Fibroblast of lung (primary cell): Measurements from ENCODE around the gene LARP4B. TPM values are rescaled to one million over a fixed set of nuclear protein-coding genes. Genes with fewer than 3 reads are reported as not detected.

Experiments
- DNase-seq, 2 donors: peaks; one replicate each; pipeline versions ENCODE4 v3.0.0 to v3.0.0-alpha.2; 2010; ENCODE audit warnings: low read depth in 2 of 2
- H2AFZ ChIP-seq: 2 replicates; pipeline ENCODE4 v1.5.1; 2012; ENCODE audit warnings: low read length, control low read depth, inconsistent platforms
- H3K27ac ChIP-seq: 2 replicates; pipeline ENCODE4 v1.5.1; 2011; ENCODE audit warnings: low read length, control low read depth; ENCODE audit not compliant: insufficient read depth
- H3K27me3 ChIP-seq: 2 replicates; pipeline ENCODE4 v1.5.1; 2011; ENCODE audit warnings: mild to moderate bottlenecking, low read length; ENCODE audit not compliant: control insufficient read depth, insufficient read depth
- H3K36me3 ChIP-seq: 2 replicates; pipeline ENCODE4 v1.5.1; 2011; ENCODE audit warnings: low read length; ENCODE audit not compliant: control insufficient read depth, insufficient read depth
- H3K4me1 ChIP-seq: 2 replicates; pipeline ENCODE4 v1.5.1; 2011; ENCODE audit warnings: low read length; ENCODE audit not compliant: control insufficient read depth, insufficient read depth; ENCODE audit errors: extremely low read depth
- H3K4me2 ChIP-seq: 2 replicates; pipeline ENCODE4 v1.5.1; 2011; ENCODE audit warnings: low read length, control low read depth; ENCODE audit not compliant: insufficient read depth; ENCODE audit errors: extremely low read depth
- H3K4me3 ChIP-seq, 4 experiments: fragments of 200-600 bp in 1 of 4; sonication (generic) in 1 of 4; replicated peaks in 1 of 4; 2 replicates each; pipeline ENCODE4 v1.5.1; 2011 to 2016; ENCODE audit warnings: low read length in 4 of 4, low read depth in 3 of 4, mild to moderate bottlenecking in 3 of 4, control low read depth in 2 of 4, inconsistent platforms in 1 of 4, mixed read lengths in 1 of 4; ENCODE audit not compliant: insufficient read depth in 1 of 4; ENCODE audit errors: control extremely low read depth in 1 of 4
- H3K79me2 ChIP-seq: 2 replicates; pipeline ENCODE4 v1.5.1; 2012; ENCODE audit warnings: mild to moderate bottlenecking, low read length, inconsistent platforms; ENCODE audit not compliant: control insufficient read depth, insufficient read depth
- H3K9ac ChIP-seq: 2 replicates; pipeline ENCODE4 v1.5.1; 2011; ENCODE audit warnings: mild to moderate bottlenecking, low read length, control low read depth; ENCODE audit not compliant: insufficient read depth
- H3K9me3 ChIP-seq: 2 replicates; pipeline ENCODE4 v1.5.1; 2012; ENCODE audit warnings: low read depth, low read length; ENCODE audit not compliant: control insufficient read depth, insufficient read depth
- H4K20me1 ChIP-seq: 2 replicates; pipeline ENCODE4 v1.5.1; 2011; ENCODE audit warnings: low read length; ENCODE audit not compliant: control insufficient read depth, insufficient read depth; ENCODE audit errors: extremely low read depth
- EZH2 ChIP-seq: IDR thresholded peaks from 2 replicates; pipeline ENCODE4 v1.5.1; 2012; ENCODE audit warnings: low read length, control low read depth, mild to moderate bottlenecking; ENCODE audit errors: missing control alignments
- polyA plus RNA-seq, 2 donors: library from polyadenylated mRNA; depleted of rRNA in 1 of 2; stranded (reverse) in 1 of 2; unstranded in 1 of 2; fragments of >200 nt; gene quantifications; 2 replicates each; pipeline ENCODE4 v1.2.1, GENCODE V29; 2011 to 2012; ENCODE audit warnings: missing spikeins in 1 of 2
- total RNA-seq: library from RNA; depleted of rRNA; stranded (reverse); fragments of >200 nt; gene quantifications from 2 replicates; pipeline ENCODE4 v1.2.1, GENCODE V29; 2014
- TF ChIP-seq, protein P1 (sequence below), 2 donors: IDR thresholded peaks in 1 of 2; conservative IDR thresholded peaks in 1 of 2; 1 replicate in 1 of 2; 2 replicates in 1 of 2; pipeline ENCODE4 v1.5.1; 2011 to 2012; ENCODE audit warnings: low read length in 2 of 2, control low read depth in 1 of 2, inconsistent platforms in 1 of 2, low read depth in 1 of 2, mild to moderate bottlenecking in 1 of 2

The LARP4B gene
- total and polyA plus RNA-seq, 2 donors (not counting 1 experiment from before 2014, with no cell fraction given): 25.4 to 38.6 TPM

DNA sequence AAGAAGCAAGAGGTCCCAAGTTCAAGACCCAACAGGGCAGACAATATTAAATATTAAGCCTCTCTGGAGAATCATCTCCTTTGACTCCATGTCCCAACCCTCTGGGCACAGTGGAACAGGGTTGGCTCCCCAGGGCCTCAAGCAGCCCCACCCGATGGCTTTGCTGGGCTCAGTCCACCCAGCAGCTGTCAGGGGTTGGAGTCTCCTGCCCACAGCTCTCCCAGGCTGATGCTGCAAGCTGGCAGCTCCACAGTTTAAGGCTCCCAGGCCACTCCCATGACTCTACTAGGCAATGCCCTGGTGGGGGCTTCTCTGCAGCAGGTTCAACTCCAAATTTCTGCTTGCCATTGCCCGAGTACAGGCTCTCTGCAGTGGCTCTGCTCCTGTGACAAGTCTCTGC is 55.1 kb downstream of the LARP4B start:
- no peak overlapping the region for H3K4me2 ChIP-seq
- no peaks in the 10 kb centered on the region for H3K4me1 ChIP-seq
- no peak overlapping the region for H2AFZ ChIP-seq
- no peaks in the 10 kb centered on the region for H4K20me1 ChIP-seq
- TF ChIP-seq EZH2: no peak
- TF ChIP-seq, protein P1, sequence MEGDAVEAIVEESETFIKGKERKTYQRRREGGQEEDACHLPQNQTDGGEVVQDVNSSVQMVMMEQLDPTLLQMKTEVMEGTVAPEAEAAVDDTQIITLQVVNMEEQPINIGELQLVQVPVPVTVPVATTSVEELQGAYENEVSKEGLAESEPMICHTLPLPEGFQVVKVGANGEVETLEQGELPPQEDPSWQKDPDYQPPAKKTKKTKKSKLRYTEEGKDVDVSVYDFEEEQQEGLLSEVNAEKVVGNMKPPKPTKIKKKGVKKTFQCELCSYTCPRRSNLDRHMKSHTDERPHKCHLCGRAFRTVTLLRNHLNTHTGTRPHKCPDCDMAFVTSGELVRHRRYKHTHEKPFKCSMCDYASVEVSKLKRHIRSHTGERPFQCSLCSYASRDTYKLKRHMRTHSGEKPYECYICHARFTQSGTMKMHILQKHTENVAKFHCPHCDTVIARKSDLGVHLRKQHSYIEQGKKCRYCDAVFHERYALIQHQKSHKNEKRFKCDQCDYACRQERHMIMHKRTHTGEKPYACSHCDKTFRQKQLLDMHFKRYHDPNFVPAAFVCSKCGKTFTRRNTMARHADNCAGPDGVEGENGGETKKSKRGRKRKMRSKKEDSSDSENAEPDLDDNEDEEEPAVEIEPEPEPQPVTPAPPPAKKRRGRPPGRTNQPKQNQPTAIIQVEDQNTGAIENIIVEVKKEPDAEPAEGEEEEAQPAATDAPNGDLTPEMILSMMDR (conservative IDR thresholded peaks at IDR 0.05 in 1 of 2, IDR thresholded peaks at IDR 0.05 in 1 of 2; ENCODE audit: low read depth in 1 of 2, low read length in 2 of 2): no peak
- no peak overlapping the region for H3K9ac ChIP-seq
- H3K27me3 ChIP-seq: no peaks in the 10 kb centered on the region
- DNase-seq: no peak
- H3K4me3 ChIP-seq: no peak overlapping the region
- H3K27ac ChIP-seq: no peak overlapping the region
- no peaks in the 10 kb centered on the region for H3K9me3 ChIP-seq
- H3K79me2 ChIP-seq: peaks cover 35% of the 10 kb centered on the region
- H3K36me3 ChIP-seq: peaks cover 10% of the 10 kb centered on the region

DNA sequence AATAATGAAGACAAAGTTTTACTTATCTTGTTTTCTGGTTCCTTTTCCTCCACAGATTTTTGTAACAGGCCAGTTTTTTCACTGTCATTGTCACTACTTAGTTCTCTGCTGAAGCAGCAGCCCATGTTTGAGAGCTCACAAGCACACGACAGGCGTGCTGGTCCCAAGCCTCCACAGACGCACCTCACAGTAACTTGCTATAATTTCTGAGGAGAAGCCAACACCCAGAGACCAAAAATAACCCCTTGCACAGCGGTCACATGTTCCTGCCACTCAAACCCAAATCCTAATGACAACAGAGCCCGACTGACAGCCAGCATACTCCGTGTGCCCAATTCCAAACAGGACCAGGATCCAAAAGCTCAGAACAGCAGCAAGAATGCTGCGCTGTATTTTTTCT is 58.5 kb downstream of the LARP4B start:
- Histone ChIP-seq H2AFZ (no peak overlapping the region), H3K4me1 (no peaks in the 10 kb centered on the region), H4K20me1 (no peaks in the 10 kb centered on the region), H3K4me2 (no peak overlapping the region), H3K9me3 (no peaks in the 10 kb centered on the region), H3K36me3 (peaks cover 5% of the 10 kb centered on the region), H3K79me2 (peaks cover 44% of the 10 kb centered on the region), H3K9ac (no peak overlapping the region), H3K27ac (no peak overlapping the region), H3K27me3 (no peaks in the 10 kb centered on the region), H3K4me3 (no peak overlapping the region)
- TF ChIP-seq EZH2: no peak
- TF ChIP-seq, protein P1 (conservative IDR thresholded peaks at IDR 0.05 in 1 of 2, IDR thresholded peaks at IDR 0.05 in 1 of 2; ENCODE audit: low read depth in 1 of 2, low read length in 2 of 2): no peak
- DNase-seq: no peak

DNA sequence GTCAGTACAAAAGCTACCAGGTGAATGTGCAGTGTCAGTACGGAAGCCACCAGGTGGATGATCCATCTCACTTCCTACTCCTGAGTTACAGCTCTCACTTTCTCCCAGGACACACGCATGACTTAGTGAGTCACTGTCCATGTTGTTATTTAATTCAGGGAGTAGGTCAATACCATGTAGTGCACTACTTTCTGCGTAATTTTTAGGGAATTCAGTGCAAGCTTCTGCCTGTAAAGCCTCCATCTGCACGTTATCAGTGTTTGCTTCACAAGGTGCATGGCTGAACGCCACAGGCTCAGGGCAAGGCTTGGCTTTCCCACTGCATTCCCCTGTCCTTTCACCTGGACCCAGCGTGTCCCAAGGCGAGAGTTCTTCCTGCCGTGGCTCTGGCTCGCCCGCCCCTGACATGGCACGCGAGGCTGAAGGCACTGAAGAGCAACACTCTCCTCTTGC is 59.5 kb downstream of the LARP4B start:
- Histone ChIP-seq H3K4me3 (no peak overlapping the region), H3K9me3 (no peaks in the 10 kb centered on the region), H3K79me2 (peaks cover 47% of the 10 kb centered on the region), H3K36me3 (peaks cover 2% of the 10 kb centered on the region), H3K4me1 (no peaks in the 10 kb centered on the region), H3K9ac (no peak overlapping the region), H3K27ac (no peak overlapping the region), H3K4me2 (no peak overlapping the region), H3K27me3 (no peaks in the 10 kb centered on the region), H4K20me1 (no peaks in the 10 kb centered on the region), H2AFZ (no peak overlapping the region)
- DNase-seq: no peak
- TF ChIP-seq, protein P1 (conservative IDR thresholded peaks at IDR 0.05 in 1 of 2, IDR thresholded peaks at IDR 0.05 in 1 of 2; ENCODE audit: low read depth in 1 of 2, low read length in 2 of 2): no peak
- TF ChIP-seq EZH2: no peak
